HEK293 (cell line): ENCODE measurements around the gene RAET1E.

Experiments used
- CTCF ChIA-PET: fragments of 350-600 bp; formaldehyde crosslinking; extraction: SDS; loops from one replicate; lab custom pipeline; 2021; ENCODE audit warnings: antibody characterized with exemption; lab: Yijun Ruan, JAX
- POLR2A ChIA-PET: fragments of 300-600 bp; formaldehyde crosslinking; extraction: SDS; loops from one replicate; lab custom pipeline; 2020; ENCODE audit warnings: antibody characterized with exemption, inconsistent platforms; lab: Yijun Ruan, JAX
- H3K27ac ChIP-seq: fragments of 200-500 bp; sonication (Bioruptor generic); 2 replicates; pipeline ENCODE4 v1.5.1; 2014; ENCODE audit warnings: low read depth, low read length, control low read depth, inconsistent platforms; ENCODE audit errors: extremely low read depth
- H3K36me3 ChIP-seq, 2 experiments: fragments of 200-500 bp in 1 of 2; sonication (Bioruptor generic) in 1 of 2; 1 replicate in 1 of 2; 2 replicates in 1 of 2; pipeline ENCODE4 v1.5.1; 2014 to 2017; ENCODE audit warnings: inconsistent platforms in 2 of 2, low read length in 2 of 2; ENCODE audit not compliant: control insufficient read depth in 2 of 2, insufficient read depth in 1 of 2
- H3K4me1 ChIP-seq: fragments of 200-500 bp; sonication (Bioruptor generic); 2 replicates; pipeline ENCODE4 v1.5.1; 2014; ENCODE audit warnings: mild to moderate bottlenecking, low read length, inconsistent platforms; ENCODE audit not compliant: control insufficient read depth, insufficient read depth
- H3K4me3 ChIP-seq: 2 replicates; pipeline ENCODE4 v1.5.1; 2011; ENCODE audit warnings: low read depth, mild to moderate bottlenecking, control low read depth, low read length, moderate library complexity
- H3K9me3 ChIP-seq: fragments of 200-500 bp; sonication (Bioruptor generic); 2 replicates; pipeline ENCODE4 v1.5.1; 2014; ENCODE audit warnings: low read depth, low read length, inconsistent platforms; ENCODE audit not compliant: control insufficient read depth, insufficient read depth
- CTCF ChIP-seq: fragments of 450-650 bp; formaldehyde crosslinking; IDR thresholded peaks from 2 replicates; pipeline ENCODE4 v1.5.1; 2016; ENCODE audit warnings: missing biosample characterization, missing genetic modification characterization
- ELK4 ChIP-seq: IDR thresholded peaks from 2 replicates; pipeline ENCODE4 v1.6.1; 2011; ENCODE audit warnings: mild to moderate bottlenecking, low read depth, low read length, borderline replicate concordance
- GLI4 ChIP-seq: fragments of 450-650 bp; formaldehyde crosslinking; IDR thresholded peaks from 2 replicates; pipeline ENCODE4 v1.5.1; 2016; ENCODE audit warnings: missing biosample characterization, missing genetic modification characterization
- HOXC10 ChIP-seq: sonication (generic); formaldehyde crosslinking; IDR thresholded peaks from 2 replicates; pipeline ENCODE4 v1.8.1; 2023; ENCODE audit warnings: mild to moderate bottlenecking, missing genetic modification reagents
- ZBTB1 ChIP-seq: fragments of 450-650 bp; formaldehyde crosslinking; IDR thresholded peaks from 2 replicates; pipeline ENCODE4 v1.5.1; 2016; ENCODE audit warnings: missing biosample characterization, missing genetic modification characterization
- ZBTB17 ChIP-seq: fragments of 450-650 bp; formaldehyde crosslinking; IDR thresholded peaks from 2 replicates; pipeline ENCODE4 v1.5.1; 2016; ENCODE audit warnings: missing biosample characterization, missing genetic modification characterization
- ZNF174 ChIP-seq: fragments of 450-650 bp; formaldehyde crosslinking; IDR thresholded peaks from 2 replicates; pipeline ENCODE4 v1.5.0; 2017; ENCODE audit warnings: missing biosample characterization, mild to moderate bottlenecking, missing genetic modification characterization
- ZNF184 ChIP-seq: fragments of 450-650 bp; IDR thresholded peaks from 2 replicates; pipeline ENCODE4 v1.5.1; 2018; ENCODE audit warnings: missing biosample characterization, mild to moderate bottlenecking, missing genetic modification characterization
- ZNF423 ChIP-seq: fragments of 450-650 bp; formaldehyde crosslinking; IDR thresholded peaks from 2 replicates; pipeline ENCODE4 v1.5.1; 2016; ENCODE audit warnings: missing biosample characterization, missing genetic modification characterization
- ZNF433 ChIP-seq: fragments of 450-650 bp; formaldehyde crosslinking; IDR thresholded peaks from 2 replicates; pipeline ENCODE4 v1.5.1; 2016; ENCODE audit warnings: missing biosample characterization, missing genetic modification characterization, low read depth
- ZNF513 ChIP-seq: fragments of 450-650 bp; IDR thresholded peaks from 2 replicates; pipeline ENCODE4 v1.5.1; 2018; ENCODE audit warnings: missing biosample characterization, missing genetic modification characterization
- ZNF561 ChIP-seq: fragments of 450-650 bp; IDR thresholded peaks from 2 replicates; pipeline ENCODE4 v1.5.1; 2018; ENCODE audit warnings: missing biosample characterization, missing genetic modification characterization, borderline replicate concordance
- ZNF610 ChIP-seq: fragments of 450-650 bp; formaldehyde crosslinking; IDR thresholded peaks from 2 replicates; pipeline ENCODE4 v1.5.1; 2016; ENCODE audit warnings: missing biosample characterization, missing genetic modification characterization, borderline replicate concordance
- ZNF624 ChIP-seq: fragments of 450-650 bp; formaldehyde crosslinking; IDR thresholded peaks from 2 replicates; pipeline ENCODE4 v1.5.1; 2017; ENCODE audit warnings: missing biosample characterization, missing genetic modification characterization
- ZNF701 ChIP-seq: fragments of 450-650 bp; formaldehyde crosslinking; IDR thresholded peaks from 2 replicates; pipeline ENCODE4 v1.5.1; 2016; ENCODE audit warnings: missing biosample characterization, missing genetic modification characterization
- ZNF791 ChIP-seq: fragments of 450-650 bp; formaldehyde crosslinking; IDR thresholded peaks from 2 replicates; pipeline ENCODE4 v1.5.1; 2016; ENCODE audit warnings: missing biosample characterization, missing genetic modification characterization
- TF ChIP-seq, protein P1 (sequence below): fragments of 450-650 bp; formaldehyde crosslinking; IDR thresholded peaks from 2 replicates; pipeline ENCODE4 v1.5.1; 2016; ENCODE audit warnings: missing biosample characterization, missing genetic modification characterization
- TF ChIP-seq, protein P2 (sequence below): fragments of 450-650 bp; formaldehyde crosslinking; IDR thresholded peaks from 2 replicates; pipeline ENCODE4 v1.5.1; 2017; ENCODE audit warnings: missing biosample characterization, missing genetic modification characterization
- TF ChIP-seq, protein P3 (sequence below): fragments of 450-650 bp; formaldehyde crosslinking; IDR thresholded peaks from 2 replicates; pipeline ENCODE4 v1.5.1; 2016; ENCODE audit warnings: missing biosample characterization, missing genetic modification characterization
- TF ChIP-seq, protein P4 (sequence below): fragments of 450-650 bp; formaldehyde crosslinking; IDR thresholded peaks from 2 replicates; pipeline ENCODE4 v1.5.1; 2016; ENCODE audit warnings: missing biosample characterization, missing genetic modification characterization
- TF ChIP-seq, protein P5 (sequence below): fragments of 450-650 bp; formaldehyde crosslinking; IDR thresholded peaks from 2 replicates; pipeline ENCODE4 v1.5.1; 2017; ENCODE audit warnings: missing biosample characterization, missing genetic modification characterization

RAET1E gene

GRCh38 chr6:149917679-149918078, 19.8 kb upstream of the RAET1E start:
- CTCF ChIA-PET, result interaction anchor here (0.7 to 1.4 kb wide), 3 partner anchors 52 to 83 kb away, joined by 3 to 5 read pairs (median 3); no protein-coding TSS in a partner anchor
- Histone ChIP-seq H3K4me1 (no peaks in the 10 kb centered on the region), H3K4me3 (no peak overlapping the region), H3K36me3 (no peaks in the 10 kb centered on the region), H3K9me3 (no peaks in the 10 kb centered on the region), H3K27ac (no peak overlapping the region)
- POLR2A ChIA-PET, result no interaction called here
- TF ChIP-seq ELK4 (no peak), ZBTB17 (no peak), ZNF624 (tag by site-specific recombination) (no peak), CTCF (tag by site-specific recombination) (no peak), ZNF701 (tag by site-specific recombination) (no peak), HOXC10 (CRISPR knock-in tag) (no peak), ZNF791 (no peak), ZNF174 (tag by site-specific recombination) (no peak), ZNF561 (tag by site-specific recombination) (no peak), ZNF423 (tag by site-specific recombination) (no peak)
- TF ChIP-seq, protein P1, sequence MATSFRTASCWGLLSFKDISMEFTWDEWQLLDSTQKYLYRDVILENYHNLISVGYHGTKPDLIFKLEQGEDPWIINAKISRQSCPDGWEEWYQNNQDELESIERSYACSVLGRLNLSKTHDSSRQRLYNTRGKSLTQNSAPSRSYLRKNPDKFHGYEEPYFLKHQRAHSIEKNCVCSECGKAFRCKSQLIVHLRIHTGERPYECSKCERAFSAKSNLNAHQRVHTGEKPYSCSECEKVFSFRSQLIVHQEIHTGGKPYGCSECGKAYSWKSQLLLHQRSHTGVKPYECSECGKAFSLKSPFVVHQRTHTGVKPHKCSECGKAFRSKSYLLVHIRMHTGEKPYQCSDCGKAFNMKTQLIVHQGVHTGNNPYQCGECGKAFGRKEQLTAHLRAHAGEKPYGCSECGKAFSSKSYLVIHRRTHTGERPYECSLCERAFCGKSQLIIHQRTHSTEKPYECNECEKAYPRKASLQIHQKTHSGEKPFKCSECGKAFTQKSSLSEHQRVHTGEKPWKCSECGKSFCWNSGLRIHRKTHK (tag by site-specific recombination), result no peak
- TF ChIP-seq, protein P2, sequence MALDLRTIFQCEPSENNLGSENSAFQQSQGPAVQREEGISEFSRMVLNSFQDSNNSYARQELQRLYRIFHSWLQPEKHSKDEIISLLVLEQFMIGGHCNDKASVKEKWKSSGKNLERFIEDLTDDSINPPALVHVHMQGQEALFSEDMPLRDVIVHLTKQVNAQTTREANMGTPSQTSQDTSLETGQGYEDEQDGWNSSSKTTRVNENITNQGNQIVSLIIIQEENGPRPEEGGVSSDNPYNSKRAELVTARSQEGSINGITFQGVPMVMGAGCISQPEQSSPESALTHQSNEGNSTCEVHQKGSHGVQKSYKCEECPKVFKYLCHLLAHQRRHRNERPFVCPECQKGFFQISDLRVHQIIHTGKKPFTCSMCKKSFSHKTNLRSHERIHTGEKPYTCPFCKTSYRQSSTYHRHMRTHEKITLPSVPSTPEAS (tag by site-specific recombination), result no peak
- TF ChIP-seq, protein P3, sequence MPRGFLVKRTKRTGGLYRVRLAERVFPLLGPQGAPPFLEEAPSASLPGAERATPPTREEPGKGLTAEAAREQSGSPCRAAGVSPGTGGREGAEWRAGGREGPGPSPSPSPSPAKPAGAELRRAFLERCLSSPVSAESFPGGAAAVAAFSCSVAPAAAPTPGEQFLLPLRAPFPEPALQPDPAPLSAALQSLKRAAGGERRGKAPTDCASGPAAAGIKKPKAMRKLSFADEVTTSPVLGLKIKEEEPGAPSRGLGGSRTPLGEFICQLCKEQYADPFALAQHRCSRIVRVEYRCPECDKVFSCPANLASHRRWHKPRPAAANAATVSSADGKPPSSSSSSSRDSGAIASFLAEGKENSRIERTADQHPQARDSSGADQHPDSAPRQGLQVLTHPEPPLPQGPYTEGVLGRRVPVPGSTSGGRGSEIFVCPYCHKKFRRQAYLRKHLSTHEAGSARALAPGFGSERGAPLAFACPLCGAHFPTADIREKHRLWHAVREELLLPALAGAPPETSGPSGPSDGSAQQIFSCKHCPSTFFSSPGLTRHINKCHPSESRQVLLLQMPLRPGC (tag by site-specific recombination), result no peak

DNA sequence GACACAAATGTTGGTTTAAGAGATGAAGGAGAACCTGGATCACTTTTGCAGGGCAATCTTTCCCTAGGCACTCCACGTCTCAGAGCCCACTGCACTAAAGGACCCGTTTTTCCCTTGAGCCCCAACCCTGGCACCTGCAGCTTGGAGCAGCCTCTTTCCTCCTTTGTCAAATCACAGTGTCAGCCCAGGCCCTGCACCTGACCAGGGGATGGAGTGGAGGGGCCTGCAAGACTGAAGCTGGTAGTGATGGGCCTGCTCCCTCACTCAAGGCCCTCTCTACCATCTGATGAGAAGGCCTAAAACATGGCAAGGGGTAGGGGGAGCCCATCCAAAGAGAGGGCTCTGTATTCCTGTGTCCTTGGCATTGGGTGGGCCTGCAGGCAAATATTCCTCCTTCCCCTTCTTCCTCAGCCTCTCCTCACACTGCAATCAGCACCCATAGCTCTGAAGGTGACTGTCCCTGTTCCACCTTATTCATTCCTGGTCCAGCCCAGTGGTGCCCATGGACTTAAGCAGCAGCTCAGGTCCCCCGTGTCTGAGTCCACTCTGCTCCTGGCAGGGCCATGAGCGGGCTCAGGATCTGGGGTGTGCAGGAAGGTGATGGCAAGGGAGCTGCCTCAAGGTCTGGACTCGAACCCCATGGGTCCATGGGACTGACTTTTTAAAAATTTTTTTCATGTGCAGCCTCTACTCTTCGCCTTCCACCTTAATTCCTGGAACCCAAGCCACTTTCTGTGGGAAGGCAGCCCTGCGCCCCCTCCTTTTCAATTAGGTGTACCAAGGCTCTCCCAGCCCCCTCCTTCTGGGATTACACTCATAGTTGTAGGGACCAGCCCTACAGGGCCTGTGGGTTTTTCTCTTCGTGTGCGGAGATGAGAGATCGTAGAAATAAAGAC, 18.3 kb upstream of the RAET1E start:
- ChIA-PET CTCF (interaction anchor here (0.5 to 1.4 kb wide), 4 partner anchors 69 to 212 kb away, joined by 3 to 5 read pairs (median 3); no protein-coding TSS in a partner anchor), POLR2A (no interaction called here)
- H3K27ac ChIP-seq, result no peak overlapping the region
- no peaks in the 10 kb centered on the region for H3K4me1 ChIP-seq
- H3K9me3 ChIP-seq, result no peaks in the 10 kb centered on the region
- no peaks in the 10 kb centered on the region for H3K36me3 ChIP-seq
- no peak overlapping the region for H3K4me3 ChIP-seq
- no peak for TF ChIP-seq ZNF433 (tag by site-specific recombination)
- TF ChIP-seq, protein P4, sequence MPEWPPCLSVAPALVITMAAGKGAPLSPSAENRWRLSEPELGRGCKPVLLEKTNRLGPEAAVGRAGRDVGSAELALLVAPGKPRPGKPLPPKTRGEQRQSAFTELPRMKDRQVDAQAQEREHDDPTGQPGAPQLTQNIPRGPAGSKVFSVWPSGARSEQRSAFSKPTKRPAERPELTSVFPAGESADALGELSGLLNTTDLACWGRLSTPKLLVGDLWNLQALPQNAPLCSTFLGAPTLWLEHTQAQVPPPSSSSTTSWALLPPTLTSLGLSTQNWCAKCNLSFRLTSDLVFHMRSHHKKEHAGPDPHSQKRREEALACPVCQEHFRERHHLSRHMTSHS (tag by site-specific recombination), result no peak
- TF ChIP-seq GLI4 (tag by site-specific recombination), result no peak
- TF ChIP-seq ZBTB1 (tag by site-specific recombination), result no peak
- TF ChIP-seq ZNF561 (tag by site-specific recombination), result no peak
- TF ChIP-seq, protein P5, sequence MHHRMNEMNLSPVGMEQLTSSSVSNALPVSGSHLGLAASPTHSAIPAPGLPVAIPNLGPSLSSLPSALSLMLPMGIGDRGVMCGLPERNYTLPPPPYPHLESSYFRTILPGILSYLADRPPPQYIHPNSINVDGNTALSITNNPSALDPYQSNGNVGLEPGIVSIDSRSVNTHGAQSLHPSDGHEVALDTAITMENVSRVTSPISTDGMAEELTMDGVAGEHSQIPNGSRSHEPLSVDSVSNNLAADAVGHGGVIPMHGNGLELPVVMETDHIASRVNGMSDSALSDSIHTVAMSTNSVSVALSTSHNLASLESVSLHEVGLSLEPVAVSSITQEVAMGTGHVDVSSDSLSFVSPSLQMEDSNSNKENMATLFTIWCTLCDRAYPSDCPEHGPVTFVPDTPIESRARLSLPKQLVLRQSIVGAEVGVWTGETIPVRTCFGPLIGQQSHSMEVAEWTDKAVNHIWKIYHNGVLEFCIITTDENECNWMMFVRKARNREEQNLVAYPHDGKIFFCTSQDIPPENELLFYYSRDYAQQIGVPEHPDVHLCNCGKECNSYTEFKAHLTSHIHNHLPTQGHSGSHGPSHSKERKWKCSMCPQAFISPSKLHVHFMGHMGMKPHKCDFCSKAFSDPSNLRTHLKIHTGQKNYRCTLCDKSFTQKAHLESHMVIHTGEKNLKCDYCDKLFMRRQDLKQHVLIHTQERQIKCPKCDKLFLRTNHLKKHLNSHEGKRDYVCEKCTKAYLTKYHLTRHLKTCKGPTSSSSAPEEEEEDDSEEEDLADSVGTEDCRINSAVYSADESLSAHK (tag by site-specific recombination), result no peak
- TF ChIP-seq ZNF184, result no peak
- no peak for TF ChIP-seq ZNF513 (tag by site-specific recombination)
- no peak for TF ChIP-seq ZNF610 (tag by site-specific recombination)
